NCI-H2107 (cell line): ENCODE measurements around the gene GPX2.
A peak's percentile ranks its signal among the peaks of the same experiment; 100 is the strongest.

Experiments
- DNase-seq: peaks from one replicate; lab custom pipeline; 2025; lab: John Stamatoyannopoulos, UW

GPX2 gene

GRCh38 chr14:64938972-64939816 lies 3.4 kb downstream of the GPX2 start:
- DNase-seq, result peak; percentile 72

GRCh38 chr14:64937821-64938193 lies 4.7 kb downstream of the GPX2 start:
- DNase-seq, result no peak

- DNase-seq, result no peak
These were observed 5.2 kb downstream of the GPX2 start for GRCh38 chr14:64937171-64937820.

GRCh38 chr14:64935508-64935907 lies 7.0 kb downstream of the GPX2 start:
- no peak for DNase-seq

- DNase-seq, result no peak
These were observed 8.1 kb downstream of the GPX2 start for GRCh38 chr14:64934338-64934929.

GRCh38 chr14:64932231-64932630 lies 10.3 kb downstream of the GPX2 start:
- DNase-seq, result no peak

- no peak for DNase-seq
These were observed 11.4 kb downstream of the GPX2 start for GRCh38 chr14:64931123-64931522.

GRCh38 chr14:64930085-64930843 lies 12.3 kb downstream of the GPX2 start:
- no peak for DNase-seq

- DNase-seq, result no peak
These were observed 13.6 kb downstream of the GPX2 start for GRCh38 chr14:64929014-64929359.

- no peak for DNase-seq
These were observed 14.1 kb downstream of the GPX2 start for GRCh38 chr14:64928239-64929013.

- no peak for DNase-seq
These were observed 15.5 kb downstream of the GPX2 start for GRCh38 chr14:64927031-64927430.

GRCh38 chr14:64926398-64926995 lies 16.0 kb downstream of the GPX2 start:
- DNase-seq, result no peak

GRCh38 chr14:64923015-64923414 lies 19.5 kb downstream of the GPX2 start:
- no peak for DNase-seq

- no peak for DNase-seq
These were observed 22.1 kb downstream of the GPX2 start for GRCh38 chr14:64920465-64920864.

- DNase-seq, result no peak
These were observed 22.9 kb downstream of the GPX2 start for GRCh38 chr14:64919618-64920017.

GRCh38 chr14:64919215-64919614 lies 23.3 kb downstream of the GPX2 start:
- DNase-seq, result no peak

- no peak for DNase-seq
These were observed 24.3 kb downstream of the GPX2 start for GRCh38 chr14:64918216-64918615.

- DNase-seq, result no peak
These were observed 26.7 kb downstream of the GPX2 start for GRCh38 chr14:64915797-64916196.

GRCh38 chr14:64915029-64915424 lies 27.5 kb downstream of the GPX2 start:
- no peak for DNase-seq

- peak; percentile 100 for DNase-seq
These were observed 28.1 kb downstream of the GPX2 start, which contains the start of gene CHURC1 for GRCh38 chr14:64914237-64915028. Gene CHURC1, plus strand, starts transcription at chr14:64914455. Its CDS starts 41 bp downstream, at chr14:64914496.
